ENCODE results near the gene VOPP1. TPM values are rescaled to one million over a fixed set of nuclear protein-coding genes. Genes with fewer than 3 reads are reported as not detected.

Gene VOPP1
- total and polyA plus RNA-seq, 10 of the 15 experiments (the other 5 are each of a cell fraction or from before 2014, with no cell fraction given): 32.8 to 206 (median 129) TPM

DNA sequence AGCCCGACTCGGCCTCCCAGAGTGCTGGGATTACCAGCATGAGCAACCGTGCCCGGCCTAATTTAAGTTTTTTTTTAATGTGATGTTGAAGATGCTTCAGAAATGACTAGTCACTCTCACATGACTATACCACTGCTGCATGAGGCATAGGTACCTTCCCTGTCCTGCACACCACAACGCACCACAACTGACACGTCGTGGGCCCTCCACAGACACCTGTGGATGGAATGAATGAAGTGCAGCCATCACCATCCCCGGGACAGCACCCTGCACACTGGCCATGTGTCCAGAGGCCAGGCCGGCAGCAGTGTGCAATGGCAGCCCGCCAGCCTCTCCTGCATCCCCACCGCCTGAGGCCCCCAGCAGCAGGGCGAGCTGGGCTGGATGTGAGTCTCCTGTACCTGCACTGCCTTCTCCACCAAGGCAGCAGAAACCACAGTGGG, 55.1 kb downstream of the VOPP1 start (continued):
- TF ChIP-seq SIX5 (IDR thresholded peaks at IDR 0.05; ENCODE audit: low read depth, low read length, severe bottlenecking) (no peak), SPI1 (IDR thresholded peaks at IDR 0.05; ENCODE audit: borderline replicate concordance, insufficient read depth, low read depth, low read length) (no peak), SMC3 (IDR thresholded peaks at IDR 0.05; ENCODE audit: borderline replicate concordance, low read length) (no peak), RUNX3 (IDR thresholded peaks at IDR 0.05; ENCODE audit: low read length) (peak; percentile 94), KLF5 (IDR thresholded peaks at IDR 0.05; ENCODE audit: partially characterized antibody) (peak; percentile 59), NR2F1 (conservative IDR thresholded peaks at IDR 0.05) (no peak; the same call in 1 of the 2 replicates), ZSCAN29 (IDR thresholded peaks at IDR 0.05) (no peak), MYB (IDR thresholded peaks at IDR 0.05; ENCODE audit: borderline replicate concordance, low read depth, low read length) (no peak), BRCA1 (IDR thresholded peaks at IDR 0.05; ENCODE audit: low read depth, low read length) (no peak), CEBPB (IDR thresholded peaks at IDR 0.05; ENCODE audit: borderline replicate concordance in 1 of 2, low read depth in 2 of 2, low read length in 2 of 2) (no peak), ESRRA (IDR thresholded peaks at IDR 0.05; ENCODE audit: low read length) (no peak), RELA (IDR thresholded peaks at IDR 0.05; ENCODE audit: borderline replicate concordance, partially characterized antibody) (peak; percentile 82), CBFB (IDR thresholded peaks at IDR 0.05; ENCODE audit: low read depth) (peak; percentile 83), PAX5 (IDR thresholded peaks at IDR 0.05; ENCODE audit: borderline replicate concordance, low read depth, low read length) (peak; percentile 93), RCOR1 (conservative IDR thresholded peaks at IDR 0.05; ENCODE audit: low read depth, low read length) (no peak)
- TF ChIP-seq, protein P1, sequence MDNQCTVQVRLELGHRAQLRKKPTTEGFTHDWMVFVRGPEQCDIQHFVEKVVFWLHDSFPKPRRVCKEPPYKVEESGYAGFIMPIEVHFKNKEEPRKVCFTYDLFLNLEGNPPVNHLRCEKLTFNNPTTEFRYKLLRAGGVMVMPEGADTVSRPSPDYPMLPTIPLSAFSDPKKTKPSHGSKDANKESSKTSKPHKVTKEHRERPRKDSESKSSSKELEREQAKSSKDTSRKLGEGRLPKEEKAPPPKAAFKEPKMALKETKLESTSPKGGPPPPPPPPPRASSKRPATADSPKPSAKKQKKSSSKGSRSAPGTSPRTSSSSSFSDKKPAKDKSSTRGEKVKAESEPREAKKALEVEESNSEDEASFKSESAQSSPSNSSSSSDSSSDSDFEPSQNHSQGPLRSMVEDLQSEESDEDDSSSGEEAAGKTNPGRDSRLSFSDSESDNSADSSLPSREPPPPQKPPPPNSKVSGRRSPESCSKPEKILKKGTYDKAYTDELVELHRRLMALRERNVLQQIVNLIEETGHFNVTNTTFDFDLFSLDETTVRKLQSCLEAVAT (IDR thresholded peaks at IDR 0.05): peak; percentile 86
- TF ChIP-seq, protein P2, sequence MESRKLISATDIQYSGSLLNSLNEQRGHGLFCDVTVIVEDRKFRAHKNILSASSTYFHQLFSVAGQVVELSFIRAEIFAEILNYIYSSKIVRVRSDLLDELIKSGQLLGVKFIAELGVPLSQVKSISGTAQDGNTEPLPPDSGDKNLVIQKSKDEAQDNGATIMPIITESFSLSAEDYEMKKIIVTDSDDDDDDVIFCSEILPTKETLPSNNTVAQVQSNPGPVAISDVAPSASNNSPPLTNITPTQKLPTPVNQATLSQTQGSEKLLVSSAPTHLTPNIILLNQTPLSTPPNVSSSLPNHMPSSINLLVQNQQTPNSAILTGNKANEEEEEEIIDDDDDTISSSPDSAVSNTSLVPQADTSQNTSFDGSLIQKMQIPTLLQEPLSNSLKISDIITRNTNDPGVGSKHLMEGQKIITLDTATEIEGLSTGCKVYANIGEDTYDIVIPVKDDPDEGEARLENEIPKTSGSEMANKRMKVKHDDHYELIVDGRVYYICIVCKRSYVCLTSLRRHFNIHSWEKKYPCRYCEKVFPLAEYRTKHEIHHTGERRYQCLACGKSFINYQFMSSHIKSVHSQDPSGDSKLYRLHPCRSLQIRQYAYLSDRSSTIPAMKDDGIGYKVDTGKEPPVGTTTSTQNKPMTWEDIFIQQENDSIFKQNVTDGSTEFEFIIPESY (IDR thresholded peaks at IDR 0.05): no peak
- TF ChIP-seq, protein P3, sequence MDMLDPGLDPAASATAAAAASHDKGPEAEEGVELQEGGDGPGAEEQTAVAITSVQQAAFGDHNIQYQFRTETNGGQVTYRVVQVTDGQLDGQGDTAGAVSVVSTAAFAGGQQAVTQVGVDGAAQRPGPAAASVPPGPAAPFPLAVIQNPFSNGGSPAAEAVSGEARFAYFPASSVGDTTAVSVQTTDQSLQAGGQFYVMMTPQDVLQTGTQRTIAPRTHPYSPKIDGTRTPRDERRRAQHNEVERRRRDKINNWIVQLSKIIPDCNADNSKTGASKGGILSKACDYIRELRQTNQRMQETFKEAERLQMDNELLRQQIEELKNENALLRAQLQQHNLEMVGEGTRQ (IDR thresholded peaks at IDR 0.05; ENCODE audit: borderline replicate concordance, low read depth, low read length): peak; percentile 4; the same call in 1 of the 2 replicates
- TF ChIP-seq, protein P4, sequence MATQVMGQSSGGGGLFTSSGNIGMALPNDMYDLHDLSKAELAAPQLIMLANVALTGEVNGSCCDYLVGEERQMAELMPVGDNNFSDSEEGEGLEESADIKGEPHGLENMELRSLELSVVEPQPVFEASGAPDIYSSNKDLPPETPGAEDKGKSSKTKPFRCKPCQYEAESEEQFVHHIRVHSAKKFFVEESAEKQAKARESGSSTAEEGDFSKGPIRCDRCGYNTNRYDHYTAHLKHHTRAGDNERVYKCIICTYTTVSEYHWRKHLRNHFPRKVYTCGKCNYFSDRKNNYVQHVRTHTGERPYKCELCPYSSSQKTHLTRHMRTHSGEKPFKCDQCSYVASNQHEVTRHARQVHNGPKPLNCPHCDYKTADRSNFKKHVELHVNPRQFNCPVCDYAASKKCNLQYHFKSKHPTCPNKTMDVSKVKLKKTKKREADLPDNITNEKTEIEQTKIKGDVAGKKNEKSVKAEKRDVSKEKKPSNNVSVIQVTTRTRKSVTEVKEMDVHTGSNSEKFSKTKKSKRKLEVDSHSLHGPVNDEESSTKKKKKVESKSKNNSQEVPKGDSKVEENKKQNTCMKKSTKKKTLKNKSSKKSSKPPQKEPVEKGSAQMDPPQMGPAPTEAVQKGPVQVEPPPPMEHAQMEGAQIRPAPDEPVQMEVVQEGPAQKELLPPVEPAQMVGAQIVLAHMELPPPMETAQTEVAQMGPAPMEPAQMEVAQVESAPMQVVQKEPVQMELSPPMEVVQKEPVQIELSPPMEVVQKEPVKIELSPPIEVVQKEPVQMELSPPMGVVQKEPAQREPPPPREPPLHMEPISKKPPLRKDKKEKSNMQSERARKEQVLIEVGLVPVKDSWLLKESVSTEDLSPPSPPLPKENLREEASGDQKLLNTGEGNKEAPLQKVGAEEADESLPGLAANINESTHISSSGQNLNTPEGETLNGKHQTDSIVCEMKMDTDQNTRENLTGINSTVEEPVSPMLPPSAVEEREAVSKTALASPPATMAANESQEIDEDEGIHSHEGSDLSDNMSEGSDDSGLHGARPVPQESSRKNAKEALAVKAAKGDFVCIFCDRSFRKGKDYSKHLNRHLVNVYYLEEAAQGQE (IDR thresholded peaks at IDR 0.05; ENCODE audit: low read depth, low read length): 0 out of 2 replicates have a peak, but pooled peaks have one; percentile 28
- TF ChIP-seq, protein P5, sequence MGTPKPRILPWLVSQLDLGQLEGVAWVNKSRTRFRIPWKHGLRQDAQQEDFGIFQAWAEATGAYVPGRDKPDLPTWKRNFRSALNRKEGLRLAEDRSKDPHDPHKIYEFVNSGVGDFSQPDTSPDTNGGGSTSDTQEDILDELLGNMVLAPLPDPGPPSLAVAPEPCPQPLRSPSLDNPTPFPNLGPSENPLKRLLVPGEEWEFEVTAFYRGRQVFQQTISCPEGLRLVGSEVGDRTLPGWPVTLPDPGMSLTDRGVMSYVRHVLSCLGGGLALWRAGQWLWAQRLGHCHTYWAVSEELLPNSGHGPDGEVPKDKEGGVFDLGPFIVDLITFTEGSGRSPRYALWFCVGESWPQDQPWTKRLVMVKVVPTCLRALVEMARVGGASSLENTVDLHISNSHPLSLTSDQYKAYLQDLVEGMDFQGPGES (IDR thresholded peaks at IDR 0.05): no peak
